Measurements from ENCODE around the gene MED27. TPM values are rescaled to one million over a fixed set of nuclear protein-coding genes. Genes with fewer than 3 reads are reported as not detected.

MED27 gene
- total and polyA plus RNA-seq, 8 donors, result 0.87 to 21.9 (median 12.7) TPM

DNA sequence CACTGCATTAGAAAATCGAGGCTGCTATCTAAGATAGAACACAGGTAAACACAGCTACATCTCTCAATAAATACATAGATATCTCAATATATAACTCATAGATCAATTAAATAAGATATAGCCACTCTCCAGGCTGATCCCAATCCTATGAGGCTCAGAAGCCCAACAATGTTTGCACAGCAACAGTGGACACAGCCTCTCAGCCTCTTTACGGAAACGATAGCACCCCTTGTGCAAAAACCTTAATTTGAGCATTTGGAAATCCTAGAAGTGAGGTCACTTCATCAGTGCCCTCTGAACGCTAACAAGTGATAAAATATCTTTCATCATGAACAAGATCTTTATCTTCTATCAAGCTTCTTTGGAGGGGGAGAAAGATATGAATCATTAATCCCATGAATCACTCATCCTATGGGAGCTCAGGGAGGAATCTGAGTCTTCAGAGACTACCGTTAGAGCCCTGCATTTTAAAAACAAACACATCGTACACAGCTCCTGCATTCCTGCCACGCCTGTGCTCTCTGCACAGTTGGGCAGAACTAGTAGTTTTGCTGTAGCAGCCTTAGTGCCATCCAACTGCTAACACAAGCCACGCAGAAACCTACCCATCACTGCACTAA, 71.4 kb downstream of the MED27 start:
- no peak for DNase-seq
- peaks cover 0 to 28% (median 7%) of the 10 kb centered on the region in 4 donors for H3K4me1 ChIP-seq
- TF ChIP-seq EP300 (IDR thresholded peaks at IDR 0.05) (no peak), POLR2AphosphoS5 (IDR thresholded peaks at IDR 0.05) (no peak), CTCF (IDR thresholded peaks at IDR 0.05) (no peak), POLR2A (IDR thresholded peaks at IDR 0.05) (no peak)
- H3K36me3 ChIP-seq, result peaks cover 0 to 9% (median 9%) of the 10 kb centered on the region in 4 donors
- intact Hi-C loops (cut with DNase I; ENCODE audit: low total_unique reads), result no loop called here
- H3K9me3 ChIP-seq, result no peaks in the 10 kb centered on the region
- no peak overlapping the region for H3K4me3 ChIP-seq
- H3K27me3 ChIP-seq, result no peaks in the 10 kb centered on the region
- no peak overlapping the region for H3K27ac ChIP-seq
- WGBS, 5 donors, result 45 to 66% (median 55%) methylated on average over 8 of the region's 8 CpGs

- Histone ChIP-seq H3K4me1 (peaks cover 0 to 28% (median 7%) of the 10 kb centered on the region in 4 donors), H3K9me3 (no peaks in the 10 kb centered on the region), H3K36me3 (peaks cover 0 to 3% (median under 1%) of the 10 kb centered on the region in 4 donors), H3K27ac (no peak overlapping the region), H3K4me3 (no peak overlapping the region), H3K27me3 (no peaks in the 10 kb centered on the region)
- TF ChIP-seq POLR2A (IDR thresholded peaks at IDR 0.05) (no peak), POLR2AphosphoS5 (IDR thresholded peaks at IDR 0.05) (no peak), CTCF (IDR thresholded peaks at IDR 0.05) (no peak), EP300 (IDR thresholded peaks at IDR 0.05) (no peak)
- WGBS, 5 donors, result 85 to 92% (median 90%) methylated on average over 5 of the region's 5 CpGs
- intact Hi-C loops (cut with DNase I; ENCODE audit: low total_unique reads), result no loop called here
- no peak for DNase-seq
Observed at GRCh38 chr9:132007371-132008025, 72.2 kb downstream of the MED27 start.

DNA sequence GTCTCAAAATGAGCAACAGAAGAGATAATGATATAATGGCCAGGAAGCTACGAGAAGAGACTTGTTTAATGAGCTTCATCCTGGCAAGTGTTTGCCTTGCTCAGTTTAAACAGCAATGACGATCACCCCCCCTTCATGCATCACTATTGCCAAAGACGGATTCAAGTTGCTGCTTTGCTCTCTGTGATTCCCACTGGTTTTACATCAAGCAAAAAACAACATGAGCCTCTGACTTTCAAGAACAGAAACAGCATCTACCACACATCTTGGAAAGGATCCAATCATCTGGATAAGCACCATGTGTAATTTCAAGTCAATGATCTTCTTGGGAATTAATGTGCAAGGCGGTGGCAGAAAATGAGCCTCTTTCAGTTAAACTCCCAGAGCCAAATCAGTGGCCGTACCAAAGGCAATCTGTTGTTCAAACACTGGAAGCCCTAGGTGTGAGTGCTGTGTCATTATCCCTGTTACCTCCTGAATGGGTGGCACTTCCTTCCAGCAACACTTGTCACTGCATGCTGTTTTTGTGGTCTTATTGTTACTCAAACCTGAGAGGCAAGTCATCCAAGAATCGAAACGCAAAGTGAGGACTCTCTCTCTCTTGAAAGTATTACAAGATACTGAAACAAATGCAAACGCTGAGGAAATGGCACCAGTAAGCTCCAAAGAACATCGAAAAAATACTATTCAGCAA, 72.8 kb downstream of the MED27 start:
- Histone ChIP-seq H3K4me1 (peaks cover 0 to 28% (median 7%) of the 10 kb centered on the region in 4 donors), H3K27me3 (no peaks in the 10 kb centered on the region), H3K27ac (no peak overlapping the region), H3K9me3 (no peaks in the 10 kb centered on the region), H3K36me3 (no peaks in the 10 kb centered on the region), H3K4me3 (no peak overlapping the region)
- peak in 1 of 2 donors; percentile 57 for DNase-seq
- TF ChIP-seq POLR2A (IDR thresholded peaks at IDR 0.05) (no peak), POLR2AphosphoS5 (IDR thresholded peaks at IDR 0.05) (no peak), EP300 (IDR thresholded peaks at IDR 0.05) (no peak), CTCF (IDR thresholded peaks at IDR 0.05) (no peak)
- WGBS, 5 donors, result 71 to 82% (median 78%) methylated on average over 9 of the region's 9 CpGs
- intact Hi-C loops (cut with DNase I; ENCODE audit: low total_unique reads), result no loop called here

- no peaks in the 10 kb centered on the region for H3K36me3 ChIP-seq
- peaks cover 0 to 28% (median 7%) of the 10 kb centered on the region in 4 donors for H3K4me1 ChIP-seq
- no peak for DNase-seq
- H3K9me3 ChIP-seq, result no peaks in the 10 kb centered on the region
- TF ChIP-seq POLR2AphosphoS5 (IDR thresholded peaks at IDR 0.05), result no peak
- no peak for TF ChIP-seq CTCF (IDR thresholded peaks at IDR 0.05)
- TF ChIP-seq POLR2A (IDR thresholded peaks at IDR 0.05), result no peak
- no peak for TF ChIP-seq EP300 (IDR thresholded peaks at IDR 0.05)
- WGBS, 5 donors, result 78 to 91% (median 87%) methylated on average over 6 of the region's 6 CpGs
- H3K4me3 ChIP-seq, result no peak overlapping the region
- H3K27ac ChIP-seq, result no peak overlapping the region
- no peaks in the 10 kb centered on the region for H3K27me3 ChIP-seq
- intact Hi-C loops (cut with DNase I; ENCODE audit: low total_unique reads), result no loop called here
Observed at GRCh38 chr9:132005899-132006298, 73.8 kb downstream of the MED27 start.
